Measurements from ENCODE around the gene RPS6KB1. TPM values are rescaled to one million over a fixed set of nuclear protein-coding genes. Genes with fewer than 3 reads are reported as not detected.
A peak's percentile ranks its signal among the peaks of the same experiment; 100 is the strongest.

Gene RPS6KB1
- total and polyA plus RNA-seq, 10 of the 15 experiments (the other 5 are each of a cell fraction or from before 2014, with no cell fraction given) = 6.6 to 33.2 (median 26.0) TPM

DNA sequence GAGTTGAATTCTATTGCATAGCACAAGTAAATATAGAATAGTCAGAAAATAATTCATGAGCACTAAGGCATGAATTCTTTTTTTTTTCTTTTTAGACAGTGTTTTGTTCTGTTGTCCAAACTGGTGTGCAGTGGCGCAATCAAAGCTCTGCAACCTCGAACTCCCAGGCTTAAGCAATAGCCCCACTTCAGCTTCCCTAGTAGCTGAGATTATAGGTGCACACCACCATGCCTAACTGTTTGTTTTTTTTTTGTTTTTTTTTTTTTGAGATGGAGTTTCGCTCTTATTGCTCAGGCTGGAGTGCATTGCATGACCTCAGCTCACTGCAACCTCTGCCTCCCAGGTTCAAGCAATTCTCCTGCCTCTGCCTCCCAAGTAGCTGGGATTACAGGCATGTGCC, 16.8 kb upstream of the RPS6KB1 start (continued):
- TF ChIP-seq, protein P1, sequence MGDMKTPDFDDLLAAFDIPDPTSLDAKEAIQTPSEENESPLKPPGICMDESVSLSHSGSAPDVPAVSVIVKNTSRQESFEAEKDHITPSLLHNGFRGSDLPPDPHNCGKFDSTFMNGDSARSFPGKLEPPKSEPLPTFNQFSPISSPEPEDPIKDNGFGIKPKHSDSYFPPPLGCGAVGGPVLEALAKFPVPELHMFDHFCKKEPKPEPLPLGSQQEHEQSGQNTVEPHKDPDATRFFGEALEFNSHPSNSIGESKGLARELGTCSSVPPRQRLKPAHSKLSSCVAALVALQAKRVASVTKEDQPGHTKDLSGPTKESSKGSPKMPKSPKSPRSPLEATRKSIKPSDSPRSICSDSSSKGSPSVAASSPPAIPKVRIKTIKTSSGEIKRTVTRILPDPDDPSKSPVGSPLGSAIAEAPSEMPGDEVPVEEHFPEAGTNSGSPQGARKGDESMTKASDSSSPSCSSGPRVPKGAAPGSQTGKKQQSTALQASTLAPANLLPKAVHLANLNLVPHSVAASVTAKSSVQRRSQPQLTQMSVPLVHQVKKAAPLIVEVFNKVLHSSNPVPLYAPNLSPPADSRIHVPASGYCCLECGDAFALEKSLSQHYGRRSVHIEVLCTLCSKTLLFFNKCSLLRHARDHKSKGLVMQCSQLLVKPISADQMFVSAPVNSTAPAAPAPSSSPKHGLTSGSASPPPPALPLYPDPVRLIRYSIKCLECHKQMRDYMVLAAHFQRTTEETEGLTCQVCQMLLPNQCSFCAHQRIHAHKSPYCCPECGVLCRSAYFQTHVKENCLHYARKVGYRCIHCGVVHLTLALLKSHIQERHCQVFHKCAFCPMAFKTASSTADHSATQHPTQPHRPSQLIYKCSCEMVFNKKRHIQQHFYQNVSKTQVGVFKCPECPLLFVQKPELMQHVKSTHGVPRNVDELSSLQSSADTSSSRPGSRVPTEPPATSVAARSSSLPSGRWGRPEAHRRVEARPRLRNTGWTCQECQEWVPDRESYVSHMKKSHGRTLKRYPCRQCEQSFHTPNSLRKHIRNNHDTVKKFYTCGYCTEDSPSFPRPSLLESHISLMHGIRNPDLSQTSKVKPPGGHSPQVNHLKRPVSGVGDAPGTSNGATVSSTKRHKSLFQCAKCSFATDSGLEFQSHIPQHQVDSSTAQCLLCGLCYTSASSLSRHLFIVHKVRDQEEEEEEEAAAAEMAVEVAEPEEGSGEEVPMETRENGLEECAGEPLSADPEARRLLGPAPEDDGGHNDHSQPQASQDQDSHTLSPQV (IDR thresholded peaks at IDR 0.05) = no peak
- no peak for TF ChIP-seq NFIC (IDR thresholded peaks at IDR 0.05; ENCODE audit: low read depth, low read length)
- TF ChIP-seq SPI1 (IDR thresholded peaks at IDR 0.05; ENCODE audit: borderline replicate concordance, insufficient read depth, low read depth, low read length) = no peak
- TF ChIP-seq CHD4 (IDR thresholded peaks at IDR 0.05) = no peak

DNA sequence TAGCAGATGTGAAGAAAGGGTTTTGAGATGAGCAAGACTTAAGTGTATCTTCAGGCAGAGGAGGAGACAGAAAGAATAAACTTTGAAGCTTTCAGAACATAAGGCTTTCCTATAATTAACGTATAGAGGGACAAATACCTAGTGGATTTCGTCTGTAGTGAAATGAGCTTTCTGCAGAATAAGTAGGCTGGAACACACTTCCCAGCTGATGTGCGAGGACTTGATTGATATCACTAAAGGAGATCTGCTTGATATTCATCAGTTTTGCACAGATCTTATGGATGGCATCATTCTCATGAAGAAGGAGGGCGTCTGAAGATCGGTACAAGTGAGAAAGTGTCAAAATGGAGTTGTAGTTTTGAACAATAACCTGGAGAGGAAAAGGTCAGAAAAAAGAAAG, 15.0 kb upstream of the RPS6KB1 start:
- RAD21 ChIA-PET (ENCODE audit: unreplicated experiment) = no interaction called here
- in situ Hi-C loops (cut with MboI) = no loop called here
- no TSS peak for BruUV-seq (replicated peaks)

More for the DNA sequence above, 15.0 kb upstream of the RPS6KB1 start:
- POLR2A ChIA-PET = no interaction called here
- FAIRE-seq (no peak), DNase-seq (ENCODE audit: low read depth, low spot score) (no peak), ATAC-seq (no peak)
- intact Hi-C loops (cut with micrococcal nuclease; ENCODE audit: unreplicated experiment) = no loop called here
- H3K4me1 ChIP-seq (ENCODE audit: control insufficient read depth, insufficient read depth, low read length) = no peaks in the 10 kb centered on the region
- H3K36me3 ChIP-seq (ENCODE audit: control insufficient read depth in 2 of 2, insufficient read depth in 2 of 2, low read length in 1 of 2) = peaks cover 0 to 8% of the 10 kb centered on the region in 2 experiments; a peak in 2 of 4 replicates
- TF ChIP-seq JUND (IDR thresholded peaks at IDR 0.05; ENCODE audit: low read depth, low read length) (no peak), BACH1 (IDR thresholded peaks at IDR 0.05; ENCODE audit: borderline replicate concordance) (no peak), NFXL1 (IDR thresholded peaks at IDR 0.05; ENCODE audit: borderline replicate concordance) (peak; percentile 35; the same call in 1 of the 2 replicates), TCF7 (IDR thresholded peaks at IDR 0.05; ENCODE audit: borderline replicate concordance) (no peak)
- TF ChIP-seq, protein P2, sequence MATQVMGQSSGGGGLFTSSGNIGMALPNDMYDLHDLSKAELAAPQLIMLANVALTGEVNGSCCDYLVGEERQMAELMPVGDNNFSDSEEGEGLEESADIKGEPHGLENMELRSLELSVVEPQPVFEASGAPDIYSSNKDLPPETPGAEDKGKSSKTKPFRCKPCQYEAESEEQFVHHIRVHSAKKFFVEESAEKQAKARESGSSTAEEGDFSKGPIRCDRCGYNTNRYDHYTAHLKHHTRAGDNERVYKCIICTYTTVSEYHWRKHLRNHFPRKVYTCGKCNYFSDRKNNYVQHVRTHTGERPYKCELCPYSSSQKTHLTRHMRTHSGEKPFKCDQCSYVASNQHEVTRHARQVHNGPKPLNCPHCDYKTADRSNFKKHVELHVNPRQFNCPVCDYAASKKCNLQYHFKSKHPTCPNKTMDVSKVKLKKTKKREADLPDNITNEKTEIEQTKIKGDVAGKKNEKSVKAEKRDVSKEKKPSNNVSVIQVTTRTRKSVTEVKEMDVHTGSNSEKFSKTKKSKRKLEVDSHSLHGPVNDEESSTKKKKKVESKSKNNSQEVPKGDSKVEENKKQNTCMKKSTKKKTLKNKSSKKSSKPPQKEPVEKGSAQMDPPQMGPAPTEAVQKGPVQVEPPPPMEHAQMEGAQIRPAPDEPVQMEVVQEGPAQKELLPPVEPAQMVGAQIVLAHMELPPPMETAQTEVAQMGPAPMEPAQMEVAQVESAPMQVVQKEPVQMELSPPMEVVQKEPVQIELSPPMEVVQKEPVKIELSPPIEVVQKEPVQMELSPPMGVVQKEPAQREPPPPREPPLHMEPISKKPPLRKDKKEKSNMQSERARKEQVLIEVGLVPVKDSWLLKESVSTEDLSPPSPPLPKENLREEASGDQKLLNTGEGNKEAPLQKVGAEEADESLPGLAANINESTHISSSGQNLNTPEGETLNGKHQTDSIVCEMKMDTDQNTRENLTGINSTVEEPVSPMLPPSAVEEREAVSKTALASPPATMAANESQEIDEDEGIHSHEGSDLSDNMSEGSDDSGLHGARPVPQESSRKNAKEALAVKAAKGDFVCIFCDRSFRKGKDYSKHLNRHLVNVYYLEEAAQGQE (IDR thresholded peaks at IDR 0.05; ENCODE audit: low read depth, low read length) = no peak
- H3K27me3 ChIP-seq (replicated peaks in 1 of 2; ENCODE audit: control insufficient read depth in 2 of 2, insufficient read depth in 2 of 2, low read length in 1 of 2) = no peaks in the 10 kb centered on the region
- H3K27ac ChIP-seq (ENCODE audit: control insufficient read depth, insufficient read depth) = no peak overlapping the region
- SMC1A ChIA-PET (ENCODE audit: uncharacterized antibody, unreplicated experiment) = no interaction called here
- H3K4me2 ChIP-seq (ENCODE audit: control insufficient read depth, insufficient read depth) = no peak overlapping the region
- WGBS (ENCODE audit: insufficient coverage, insufficient replicate concordance, low lambda C conversion rate, missing lambda C conversion rate) = 96% methylated on average over 5 of the region's 5 CpGs
- CTCF ChIA-PET = no interaction called here
- no peaks in the 10 kb centered on the region for H3K9me3 ChIP-seq (replicated peaks; ENCODE audit: control insufficient read depth, insufficient read depth, low read length)
- H3K79me2 ChIP-seq (ENCODE audit: control insufficient read depth, insufficient read depth, low read length) = no peaks in the 10 kb centered on the region
- no peak overlapping the region for H3K9ac ChIP-seq (ENCODE audit: control insufficient read depth, insufficient read depth, low read length)
- no peaks in the 10 kb centered on the region for H4K20me1 ChIP-seq (ENCODE audit: control insufficient read depth, insufficient read depth)
- H3K4me3 ChIP-seq = no peak overlapping the region
- H2AFZ ChIP-seq (ENCODE audit: control insufficient read depth, low read depth, low read length) = no peak overlapping the region

All from GM12878 (cell line).